ENCODE results near the gene CDC42EP4. TPM values are rescaled to one million over a fixed set of nuclear protein-coding genes. Genes with fewer than 3 reads are reported as not detected.

CDC42EP4 gene
- total and polyA plus RNA-seq, 4 donors, result 15.7 to 31.0 (median 28.0) TPM

GRCh38 chr17:73342541-73343167 lies 30.9 kb upstream of the CDC42EP4 start:
- peaks cover 0 to 6% (median 0%) of the 10 kb centered on the region in 4 donors for H3K27me3 ChIP-seq (ENCODE audit: control insufficient read depth in 4 of 4, insufficient read depth in 4 of 4, low read length in 3 of 4)

More at GRCh38 chr17:73342541-73343167, 30.9 kb upstream of the CDC42EP4 start:
- no peak for DNase-seq (ENCODE audit: low spot score)
- Histone ChIP-seq H3K4me1 (ENCODE audit: control insufficient read depth in 4 of 4, insufficient read depth in 4 of 4, low read length in 3 of 4) (no peaks in the 10 kb centered on the region), H3K9me3 (ENCODE audit: control insufficient read depth in 4 of 4, low read length in 3 of 4) (no peaks in the 10 kb centered on the region), H3K4me3 (ENCODE audit: low read depth in 1 of 3, low read length in 3 of 3) (no peak overlapping the region), H3K36me3 (ENCODE audit: control insufficient read depth in 4 of 4, insufficient read depth in 3 of 4, low read depth in 1 of 4, low read length in 3 of 4) (no peaks in the 10 kb centered on the region), H3K9ac (ENCODE audit: low read depth in 1 of 2, low read length in 2 of 2) (no peak overlapping the region), H3K27ac (ENCODE audit: low read depth in 1 of 2, low read length in 2 of 2) (no peak overlapping the region)
- WGBS, result 46% methylated on average over 7 of the region's 7 CpGs
- TF ChIP-seq FOXA1 (IDR thresholded peaks at IDR 0.05), result no peak
- no peak for TF ChIP-seq HNF4G (IDR thresholded peaks at IDR 0.05)
- TF ChIP-seq, protein P1, sequence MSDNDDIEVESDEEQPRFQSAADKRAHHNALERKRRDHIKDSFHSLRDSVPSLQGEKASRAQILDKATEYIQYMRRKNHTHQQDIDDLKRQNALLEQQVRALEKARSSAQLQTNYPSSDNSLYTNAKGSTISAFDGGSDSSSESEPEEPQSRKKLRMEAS (IDR thresholded peaks at IDR 0.05), result no peak
- TF ChIP-seq HNF4A (conservative IDR thresholded peaks at IDR 0.05), result no peak
- TF ChIP-seq GABPA (IDR thresholded peaks at IDR 0.05 in 1 of 2, conservative IDR thresholded peaks at IDR 0.05 in 1 of 2), result no peak
- no peak for TF ChIP-seq RXRA (IDR thresholded peaks at IDR 0.05)
- no peak for TF ChIP-seq ZBTB33 (IDR thresholded peaks at IDR 0.05)
- no peak for TF ChIP-seq REST (IDR thresholded peaks at IDR 0.05)
- TF ChIP-seq EGR1 (IDR thresholded peaks at IDR 0.05; ENCODE audit: low read depth in 2 of 2), result no peak
- no peak for TF ChIP-seq JUND (IDR thresholded peaks at IDR 0.05)
- TF ChIP-seq FOXA2 (IDR thresholded peaks at IDR 0.05), result no peak
- TF ChIP-seq YY1 (IDR thresholded peaks at IDR 0.05), result no peak
- no peak for TF ChIP-seq NR2F2 (IDR thresholded peaks at IDR 0.05)
- no peak for TF ChIP-seq SP1 (IDR thresholded peaks at IDR 0.05)
- TF ChIP-seq TAF1 (conservative IDR thresholded peaks at IDR 0.05), result no peak
- TF ChIP-seq ATF3 (IDR thresholded peaks at IDR 0.05), result no peak
- no peak for TF ChIP-seq CTCF (IDR thresholded peaks at IDR 0.05; ENCODE audit: low read depth, low read length, missing input control)
- no peak for TF ChIP-seq RAD21 (IDR thresholded peaks at IDR 0.05)
